Endothelial cell of umbilical vein (primary cell): ENCODE results near the gene IL33. TPM values are rescaled to one million over a fixed set of nuclear protein-coding genes. Genes with fewer than 3 reads are reported as not detected.

Experiments
- BruUV-seq: library from RNA; stranded (reverse); fragments of 400-500 nt; replicated peaks from 2 replicates; lab custom pipeline; 2021; lab: Mats Ljungman, UMichigan
- CTCF ChIA-PET: fragments of 300-600, 350-600 bp; sonication (Branson Sonifier 250); formaldehyde crosslinking; loops from one replicate; lab custom pipeline; 2021; ENCODE audit warnings: antibody characterized with exemption, inconsistent platforms; lab: Charles Lee
- POLR2A ChIA-PET: fragments of 300-600, 350-600 bp; sonication (Branson Sonifier 250); formaldehyde crosslinking; loops from one replicate; lab custom pipeline; 2021; ENCODE audit warnings: antibody characterized with exemption, inconsistent platforms; lab: Charles Lee
- DNase-seq: peaks from one replicate; pipeline ENCODE4 v3.0.0-alpha.2; 2011; ENCODE audit warnings: low read depth, low spot score
- FAIRE-seq: peaks from 2 replicates; lab custom pipeline; 2011; peaks lifted over from hg19 to GRCh38; lab: Jason Lieb, UNC
- H2AFZ ChIP-seq: 2 replicates; pipeline ENCODE4 v1.6.0; 2012; ENCODE audit warnings: low read depth, low read length, control low read depth, inconsistent platforms
- H3K27ac ChIP-seq: 2 replicates; pipeline ENCODE4 v1.5.1; 2011; ENCODE audit warnings: low read depth, mild to moderate bottlenecking, control low read depth, low read length, moderate library complexity; ENCODE audit not compliant: insufficient read depth
- H3K27me3 ChIP-seq, 2 experiments: 2 replicates each; pipeline versions ENCODE4 v1.6.0 to v1.6.1; 2011; ENCODE audit warnings: low read length in 2 of 2, mixed read lengths in 1 of 2; ENCODE audit not compliant: control insufficient read depth in 2 of 2, insufficient read depth in 2 of 2
- H3K36me3 ChIP-seq, 2 experiments: 2 replicates in 1 of 2; 3 replicates in 1 of 2; pipeline ENCODE4 v1.5.1; 2011; ENCODE audit warnings: low read length in 2 of 2, mild to moderate bottlenecking in 1 of 2, moderate library complexity in 1 of 2; ENCODE audit not compliant: control insufficient read depth in 2 of 2, insufficient read depth in 2 of 2; ENCODE audit errors: extremely low read depth in 1 of 2
- H3K4me1 ChIP-seq: 3 replicates; pipeline ENCODE4 v1.5.1; 2011; ENCODE audit warnings: mild to moderate bottlenecking, low read length; ENCODE audit not compliant: control insufficient read depth, insufficient read depth; ENCODE audit errors: extremely low read depth
- H3K4me2 ChIP-seq: 2 replicates; pipeline ENCODE4 v1.6.1; 2011; ENCODE audit warnings: low read length, control low read depth, mixed read lengths; ENCODE audit not compliant: insufficient read depth
- H3K4me3 ChIP-seq, 3 experiments: fragments of 200-600 bp in 1 of 3; sonication (generic), shearing (Covaris generic) in 1 of 3; replicated peaks in 1 of 3; 2 replicates each; pipeline ENCODE4 v1.5.1; 2011 to 2016; ENCODE audit warnings: control low read depth in 3 of 3, low read length in 3 of 3, mild to moderate bottlenecking in 2 of 3, inconsistent platforms in 1 of 3, low read depth in 1 of 3, moderate library complexity in 1 of 3; ENCODE audit not compliant: insufficient read depth in 1 of 3
- H3K79me2 ChIP-seq: 2 replicates; pipeline ENCODE4 v1.6.0; 2012; ENCODE audit warnings: low read length, inconsistent platforms; ENCODE audit not compliant: control insufficient read depth, insufficient read depth
- H3K9ac ChIP-seq: replicated peaks from 2 replicates; pipeline ENCODE3; 2011; ENCODE audit warnings: low read length, control low read depth; ENCODE audit not compliant: insufficient read depth; ENCODE audit errors: extremely low read depth
- H3K9me1 ChIP-seq: replicated peaks from 3 replicates; pipeline ENCODE4 v1.6.0; 2011; ENCODE audit warnings: mild to moderate bottlenecking, low read length; ENCODE audit not compliant: control insufficient read depth, insufficient read depth; ENCODE audit errors: extremely low read depth
- H3K9me3 ChIP-seq: replicated peaks from 2 replicates; pipeline ENCODE4 v1.5.1; 2012; ENCODE audit warnings: low read length, inconsistent platforms; ENCODE audit not compliant: control insufficient read depth, insufficient read depth
- H4K20me1 ChIP-seq: replicated peaks from 2 replicates; pipeline ENCODE3; 2011; ENCODE audit warnings: mild to moderate bottlenecking, low read length; ENCODE audit not compliant: control insufficient read depth, insufficient read depth; ENCODE audit errors: extremely low read depth
- EZH2 ChIP-seq: IDR thresholded peaks from 2 replicates; pipeline ENCODE4 v1.6.1; 2012; ENCODE audit warnings: borderline replicate concordance, low read depth, mild to moderate bottlenecking, moderate library complexity, low read length, inconsistent platforms; ENCODE audit not compliant: severe bottlenecking
- GATA2 ChIP-seq: IDR thresholded peaks from 2 replicates; pipeline ENCODE4 v1.7.0; 2011; ENCODE audit warnings: low read depth, mild to moderate bottlenecking, moderate library complexity, mixed read lengths, low read length; ENCODE audit not compliant: insufficient read length, insufficient read depth
- JUN ChIP-seq: IDR thresholded peaks from 2 replicates; pipeline ENCODE4 v1.6.1; 2011; ENCODE audit warnings: borderline replicate concordance, low read depth; ENCODE audit not compliant: insufficient read length, insufficient read depth
- dilution Hi-C: fragments of 300-500 bp; cut with MboI; formaldehyde crosslinking; loops from one replicate; pipeline ENCODE4 v1.15.0; 2019; ENCODE audit warnings: low sequenced_read_pairs; ENCODE audit not compliant: extremely low pct_ligation_motif_present
- intact Hi-C: fragments of 100-400 bp; cut with micrococcal nuclease; formaldehyde crosslinking; loops from one replicate; pipeline ENCODE4 v1.10.0; 2022
- polyA plus RNA-seq, 4 experiments: library from polyadenylated mRNA; depleted of rRNA in 3 of 4; stranded (reverse) in 3 of 4; unstranded in 1 of 4; fragments of >200 nt; gene quantifications; 2 replicates each; pipeline versions ENCODE4 v1.2.1 to v1.2.3, GENCODE V29; 2011 to 2012; ENCODE audit warnings: missing spikeins in 1 of 4
- total RNA-seq: library from RNA; stranded (reverse); gene quantifications from 2 replicates; pipeline ENCODE4 v1.2.3, GENCODE V29; 2021
- TF ChIP-seq, protein P1 (sequence below), 2 donors: IDR thresholded peaks; 1 replicate in 1 of 2; 2 replicates in 1 of 2; pipeline ENCODE4 v1.5.1; 2011; ENCODE audit warnings: low read length in 2 of 2, mild to moderate bottlenecking in 2 of 2, moderate library complexity in 2 of 2, control low read depth in 1 of 2, inconsistent platforms in 1 of 2, low read depth in 1 of 2; ENCODE audit not compliant: insufficient read depth in 1 of 2; ENCODE audit errors: extremely low read depth in 1 of 2

IL33 gene
- total and polyA plus RNA-seq, 2 donors (not counting 3 experiments of a cell fraction or from before 2014, with no cell fraction given) = 8.7 to 13.8 TPM

DNA sequence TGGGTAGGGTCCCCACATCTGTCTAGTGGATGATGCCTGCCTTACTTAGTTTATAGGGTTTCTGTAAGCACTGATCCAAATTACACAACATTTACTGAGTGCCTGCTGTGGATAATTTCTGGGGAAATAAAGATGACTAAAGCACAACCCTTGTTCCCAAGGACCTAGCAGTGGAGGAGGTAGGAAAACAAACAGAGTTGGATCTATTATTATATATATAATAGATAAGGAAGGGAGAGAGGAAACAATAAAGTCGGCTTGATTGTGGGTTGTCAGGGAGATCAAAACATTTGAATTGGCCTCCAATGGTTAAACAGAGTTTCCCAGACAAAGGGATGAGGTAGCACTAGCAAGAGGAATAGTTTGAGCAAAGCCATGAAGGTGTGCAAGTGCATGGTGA, 14.0 kb downstream of the IL33 start:
- no peaks in the 10 kb centered on the region for H3K27me3 ChIP-seq
- intact Hi-C loops = loop anchor here (1.0 to 2.0 kb wide), 4 partner anchors 11 to 337 kb away; no protein-coding TSS in a partner anchor

More for the DNA sequence above, 14.0 kb downstream of the IL33 start:
- dilution Hi-C loops = no loop called here
- CTCF ChIA-PET = interaction anchor here (0.7 to 3.4 kb wide), 3 partner anchors 12 to 175 kb away, joined by 3 to 10 read pairs (median 4); no protein-coding TSS in a partner anchor
- FAIRE-seq = peak; percentile 52
- Histone ChIP-seq H3K4me1 (peaks cover 33% of the 10 kb centered on the region), H3K4me2 (peak overlapping the region; percentile 28), H4K20me1 (no peaks in the 10 kb centered on the region), H3K79me2 (no peaks in the 10 kb centered on the region), H3K4me3 (no peak overlapping the region), H3K9me1 (no peaks in the 10 kb centered on the region), H3K27ac (peak overlapping the region; percentile 31), H2AFZ (no peak overlapping the region), H3K9me3 (no peaks in the 10 kb centered on the region), H3K36me3 (no peaks in the 10 kb centered on the region), H3K9ac (peak overlapping the region; percentile 1)
- peak; percentile 90 for DNase-seq
- no TSS peak for BruUV-seq
- TF ChIP-seq, protein P1, sequence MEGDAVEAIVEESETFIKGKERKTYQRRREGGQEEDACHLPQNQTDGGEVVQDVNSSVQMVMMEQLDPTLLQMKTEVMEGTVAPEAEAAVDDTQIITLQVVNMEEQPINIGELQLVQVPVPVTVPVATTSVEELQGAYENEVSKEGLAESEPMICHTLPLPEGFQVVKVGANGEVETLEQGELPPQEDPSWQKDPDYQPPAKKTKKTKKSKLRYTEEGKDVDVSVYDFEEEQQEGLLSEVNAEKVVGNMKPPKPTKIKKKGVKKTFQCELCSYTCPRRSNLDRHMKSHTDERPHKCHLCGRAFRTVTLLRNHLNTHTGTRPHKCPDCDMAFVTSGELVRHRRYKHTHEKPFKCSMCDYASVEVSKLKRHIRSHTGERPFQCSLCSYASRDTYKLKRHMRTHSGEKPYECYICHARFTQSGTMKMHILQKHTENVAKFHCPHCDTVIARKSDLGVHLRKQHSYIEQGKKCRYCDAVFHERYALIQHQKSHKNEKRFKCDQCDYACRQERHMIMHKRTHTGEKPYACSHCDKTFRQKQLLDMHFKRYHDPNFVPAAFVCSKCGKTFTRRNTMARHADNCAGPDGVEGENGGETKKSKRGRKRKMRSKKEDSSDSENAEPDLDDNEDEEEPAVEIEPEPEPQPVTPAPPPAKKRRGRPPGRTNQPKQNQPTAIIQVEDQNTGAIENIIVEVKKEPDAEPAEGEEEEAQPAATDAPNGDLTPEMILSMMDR (IDR thresholded peaks at IDR 0.05; ENCODE audit: extremely low read depth in 1 of 2, insufficient read depth in 1 of 2, low read depth in 1 of 2, low read length in 2 of 2) = no peak
- TF ChIP-seq EZH2 = no peak
- TF ChIP-seq JUN = peak; percentile 32
- peak; percentile 20 for TF ChIP-seq GATA2
- POLR2A ChIA-PET = no interaction called here
